GM18508 (cell line): ENCODE data around the gene ZNF287.

ENCODE experiments used
- ATAC-seq: cut with Tn5 transposase; IDR thresholded peaks from one replicate; pipeline ENCODE4 v1.9.1; 2021; ENCODE audit warnings: moderate number of reproducible peaks; ENCODE audit not compliant: insufficient read depth, unreplicated experiment

ZNF287 gene

DNA sequence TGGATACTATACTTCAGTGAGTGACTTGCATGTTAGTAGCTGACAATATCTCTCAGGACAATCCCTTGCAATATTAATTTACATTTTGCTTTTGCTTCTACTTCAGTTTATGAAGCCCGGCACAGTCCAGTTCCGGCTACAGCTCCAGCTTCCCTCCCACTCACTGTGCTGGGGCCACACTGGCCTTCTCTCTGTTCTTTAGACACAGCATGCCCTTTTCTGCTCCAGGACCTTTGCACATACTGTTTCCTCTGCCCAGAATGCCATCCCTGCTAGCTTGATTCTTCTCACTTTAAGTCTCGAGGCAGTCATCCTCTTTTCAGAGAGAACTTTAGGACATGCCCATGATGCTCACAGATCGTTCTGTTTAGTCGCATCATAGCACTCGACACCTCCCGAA is 51.5 kb downstream of the ZNF287 start:
- ATAC-seq, result no peak

DNA sequence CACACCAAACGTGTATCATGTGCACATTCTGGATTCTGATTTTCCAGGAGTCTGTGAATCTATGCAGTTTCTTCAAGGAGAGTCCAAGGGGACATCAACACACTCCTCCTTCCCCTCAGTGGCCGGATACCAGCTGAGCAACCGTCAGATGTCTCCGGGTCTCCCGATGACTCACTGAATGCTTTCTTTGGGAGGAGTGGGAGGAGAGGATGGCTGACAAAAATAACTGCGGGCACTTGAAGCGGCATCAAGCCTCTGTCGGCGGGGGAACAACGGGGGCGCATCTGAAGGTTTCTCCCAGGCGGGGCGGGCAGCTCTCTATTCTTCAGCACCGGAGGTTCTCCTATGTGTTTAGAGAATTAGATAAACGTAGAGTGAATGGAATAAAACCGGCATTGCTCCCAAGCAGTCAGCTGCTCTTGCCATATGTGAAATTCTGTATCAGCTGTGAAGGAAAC is 52.4 kb downstream of the ZNF287 start:
- no peak for ATAC-seq

DNA sequence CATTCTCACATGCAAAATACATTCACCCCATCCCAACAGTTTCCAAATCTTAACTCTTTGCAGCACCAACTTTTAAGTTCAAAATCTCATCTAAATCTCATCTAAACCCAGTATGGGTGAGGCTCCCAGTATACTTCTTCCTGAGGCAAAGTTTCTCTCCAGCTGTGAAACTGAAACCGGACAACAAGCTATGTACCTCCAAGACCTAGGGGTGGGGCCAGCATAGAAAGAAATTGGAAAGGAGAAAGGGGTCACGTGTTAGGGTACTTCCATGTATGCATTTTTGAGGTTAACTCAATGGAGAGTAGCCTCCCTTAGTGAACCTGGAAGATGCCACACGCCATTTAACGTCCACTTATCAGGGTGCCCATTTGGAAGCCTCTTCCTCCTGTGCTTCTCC is 53.1 kb downstream of the ZNF287 start:
- ATAC-seq, result no peak

DNA sequence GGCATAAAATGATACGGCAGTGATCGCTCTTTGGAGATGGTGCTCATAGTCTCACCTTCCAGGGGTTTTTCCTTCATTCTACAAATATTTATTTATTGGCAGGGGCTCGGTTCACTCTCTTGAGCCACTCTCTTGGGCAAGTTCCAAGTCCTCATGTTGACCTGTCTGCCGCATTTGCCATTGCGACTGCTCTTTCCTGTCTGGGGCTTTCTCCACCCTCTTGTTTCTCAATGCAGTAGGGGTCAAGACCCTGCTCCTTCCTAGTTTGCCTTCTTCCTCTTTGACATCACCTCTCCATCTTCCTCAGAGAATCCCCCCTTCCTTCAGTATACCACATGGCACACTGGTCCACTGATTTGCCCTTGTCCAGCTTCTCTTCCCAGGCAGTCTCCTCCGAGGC is 55.1 kb downstream of the ZNF287 start:
- ATAC-seq, result no peak

DNA sequence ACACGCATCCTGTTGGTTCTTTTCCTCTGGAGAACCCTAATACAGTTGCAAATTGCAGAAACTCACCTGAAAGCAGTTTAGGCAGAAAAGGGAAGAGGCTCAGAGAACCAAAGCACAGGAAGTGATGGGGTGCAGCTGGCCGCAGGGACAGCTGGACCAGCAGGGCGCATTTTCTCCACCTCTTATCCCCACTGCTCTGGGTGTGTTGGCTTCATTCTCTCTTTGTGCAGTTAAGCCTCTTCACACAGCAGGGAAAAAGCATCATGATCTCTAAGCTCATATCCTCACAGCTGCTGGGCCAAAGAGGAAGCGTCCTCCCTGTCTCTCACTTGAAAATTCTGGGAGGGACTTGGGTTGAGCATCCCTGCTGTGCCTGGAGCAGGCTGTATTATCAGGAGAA is 57.0 kb downstream of the ZNF287 start:
- no peak for ATAC-seq

DNA sequence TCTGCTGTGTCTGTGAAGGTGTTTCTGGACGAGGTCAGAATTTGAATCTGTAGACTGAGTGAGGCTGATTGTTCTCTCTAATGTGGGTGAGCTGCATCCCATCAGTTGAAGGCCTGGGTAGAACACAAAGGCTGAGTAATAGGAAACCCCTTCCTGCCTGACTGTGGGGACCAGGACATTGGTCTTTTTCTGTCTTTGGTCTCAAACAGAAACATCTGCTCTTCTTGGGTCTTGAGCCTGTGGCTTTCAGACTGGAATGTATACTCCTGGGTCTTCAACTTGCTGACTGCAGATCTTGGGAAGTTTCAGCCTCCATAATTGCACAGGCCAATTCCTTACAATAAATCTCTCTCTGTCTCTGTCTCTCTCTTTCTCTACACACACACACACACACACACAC is 57.4 kb downstream of the ZNF287 start:
- ATAC-seq, result no peak

DNA sequence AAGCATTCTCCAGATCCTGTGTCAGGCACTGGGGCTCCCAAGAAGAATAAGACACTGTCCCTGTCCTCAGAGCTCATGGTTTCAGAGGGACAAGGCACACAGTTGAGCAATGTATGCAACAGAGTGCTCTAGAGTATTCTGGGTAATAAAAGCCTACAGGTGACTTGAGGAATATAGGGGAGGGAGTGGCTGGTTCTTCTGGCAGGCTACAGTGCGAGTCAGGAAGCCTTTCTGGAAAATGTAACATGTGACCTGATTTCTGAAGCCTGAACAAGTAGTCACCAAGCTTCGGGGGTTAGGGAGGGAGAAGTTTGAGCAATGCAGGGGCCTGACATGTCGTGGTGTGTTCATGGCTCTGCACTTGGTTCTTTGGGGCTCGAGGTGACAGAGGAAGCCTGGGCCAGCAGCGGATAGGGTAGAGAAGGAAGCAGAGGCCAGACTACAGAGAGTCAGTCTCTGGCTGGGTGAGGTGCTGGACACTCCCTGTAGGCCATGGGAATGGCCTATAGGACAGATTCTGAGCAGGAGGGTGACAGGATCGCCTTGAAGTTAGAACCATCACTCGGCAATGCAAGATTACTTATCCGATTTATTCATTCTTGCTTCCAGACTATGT is 61.0 kb downstream of the ZNF287 start:
- no peak for ATAC-seq

DNA sequence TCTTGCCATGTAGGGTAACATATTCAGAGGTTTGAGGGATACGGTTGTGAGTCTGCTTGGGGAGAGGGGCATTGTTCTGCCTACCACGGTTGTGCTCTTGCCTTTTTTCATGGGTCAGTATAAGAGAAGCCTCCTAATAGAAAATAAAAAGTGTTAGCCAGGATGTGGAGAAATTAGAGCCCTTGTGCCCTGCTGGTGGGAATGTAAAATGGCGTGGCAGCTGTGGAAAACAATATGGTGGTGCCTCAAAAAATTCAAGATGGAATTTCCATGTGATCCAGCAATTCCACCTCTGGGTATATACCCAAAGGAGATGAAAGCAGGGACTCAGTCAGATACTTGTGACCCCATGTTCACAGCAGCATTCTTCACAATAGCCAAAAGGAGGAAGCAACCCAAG is 62.8 kb downstream of the ZNF287 start:
- ATAC-seq, result no peak

DNA sequence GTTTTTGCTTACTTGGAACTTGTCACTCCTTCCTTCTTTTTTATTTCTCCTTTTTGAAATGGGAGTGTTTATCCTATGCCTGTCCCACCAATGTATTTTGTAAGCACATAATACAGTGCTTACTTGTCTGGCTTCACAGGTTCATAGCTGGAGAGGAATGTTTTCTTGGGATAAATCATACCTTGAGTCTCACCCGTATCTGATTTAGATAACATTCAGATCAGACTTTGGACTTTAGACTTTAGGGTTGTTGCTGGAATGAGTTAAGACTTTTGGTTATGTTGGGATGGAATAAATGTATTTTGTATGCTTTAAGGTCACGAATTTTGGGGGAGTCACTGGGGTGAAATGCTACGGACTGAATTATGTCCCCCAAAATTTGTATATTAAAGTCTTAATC is 64.0 kb downstream of the ZNF287 start:
- no peak for ATAC-seq
